GM12878 (cell line): ENCODE measurements around the gene GNB5. TPM values are rescaled to one million over a fixed set of nuclear protein-coding genes. Genes with fewer than 3 reads are reported as not detected.

Experiments used
- ATAC-seq: fragments of 200-7000 bp; cut with Tn5 transposase; 3 replicates; pipeline ENCODE4 v1.9.1; 2020; ENCODE audit warnings: mild to moderate bottlenecking, moderate library complexity
- BruUV-seq: library from RNA; stranded (reverse); fragments of 400-500 nt; replicated peaks from 2 replicates; lab custom pipeline; 2021; lab: Mats Ljungman, UMichigan
- CTCF ChIA-PET: fragments of 300-600 bp; sonication (Branson Sonifier 250); formaldehyde crosslinking; extraction: SDS; loops from one replicate; lab custom pipeline; 2021; ENCODE audit warnings: inconsistent platforms; lab: Yijun Ruan, JAX
- POLR2A ChIA-PET: fragments of 350-600 bp; formaldehyde crosslinking; extraction: SDS; loops from one replicate; lab custom pipeline; 2021; ENCODE audit warnings: inconsistent platforms; lab: Charles Lee
- RAD21 ChIA-PET: fragments of 300-600 bp; sonication (Branson Sonifier 250); formaldehyde crosslinking; loops from one replicate; lab custom pipeline; 2023; ENCODE audit warnings: antibody characterized with exemption; ENCODE audit not compliant: unreplicated experiment; lab: Charles Lee
- SMC1A ChIA-PET: fragments of 300-600 bp; sonication (Branson Sonifier 250); formaldehyde crosslinking; loops from one replicate; lab custom pipeline; 2023; ENCODE audit not compliant: unreplicated experiment, uncharacterized antibody; lab: Charles Lee
- DNase-seq: peaks from one replicate; pipeline ENCODE4 v3.0.0-alpha.2; 2011; ENCODE audit warnings: low read depth, low spot score
- FAIRE-seq: peaks from 3 replicates; lab custom pipeline; 2011; peaks lifted over from hg19 to GRCh38; lab: Jason Lieb, UNC
- H2AFZ ChIP-seq: 2 replicates; pipeline ENCODE4 v1.6.0; 2011; ENCODE audit warnings: low read depth, low read length, control low read depth; ENCODE audit not compliant: control insufficient read depth
- H3K27ac ChIP-seq: 2 replicates; pipeline ENCODE4 v1.5.1; 2011; ENCODE audit warnings: control low read depth; ENCODE audit not compliant: control insufficient read depth, insufficient read depth
- H3K27me3 ChIP-seq, 2 experiments: replicated peaks in 1 of 2; 2 replicates each; pipeline versions ENCODE4 v1.6.0 to v1.6.1; 2011; ENCODE audit warnings: low read length in 1 of 2; ENCODE audit not compliant: control insufficient read depth in 2 of 2, insufficient read depth in 2 of 2
- H3K36me3 ChIP-seq, 2 experiments: 2 replicates each; pipeline ENCODE4 v1.5.1; 2011; ENCODE audit warnings: low read length in 1 of 2; ENCODE audit not compliant: control insufficient read depth in 2 of 2, insufficient read depth in 2 of 2
- H3K4me1 ChIP-seq: 2 replicates; pipeline ENCODE4 v1.6.1; 2011; ENCODE audit warnings: mild to moderate bottlenecking, low read length, moderate library complexity, mixed read lengths; ENCODE audit not compliant: control insufficient read depth, insufficient read depth
- H3K4me2 ChIP-seq: 2 replicates; pipeline ENCODE4 v1.6.0; 2011; ENCODE audit warnings: control low read depth; ENCODE audit not compliant: control insufficient read depth, insufficient read depth
- H3K4me3 ChIP-seq: fragments of 200-600 bp; sonication (generic); 2 replicates; pipeline ENCODE4 v1.5.1; 2016
- H3K79me2 ChIP-seq: 2 replicates; pipeline ENCODE4 v1.6.0; 2011; ENCODE audit warnings: low read length; ENCODE audit not compliant: control insufficient read depth, insufficient read depth
- H3K9ac ChIP-seq: 2 replicates; pipeline ENCODE4 v1.8.0; 2011; ENCODE audit warnings: low read length, control low read depth, mixed read lengths; ENCODE audit not compliant: control insufficient read depth, insufficient read depth
- H3K9me3 ChIP-seq: replicated peaks from 3 replicates; pipeline ENCODE4 v1.5.1; 2011; ENCODE audit warnings: mild to moderate bottlenecking, low read length; ENCODE audit not compliant: control insufficient read depth, insufficient read depth
- H4K20me1 ChIP-seq: 2 replicates; pipeline ENCODE4 v1.6.0; 2011; ENCODE audit not compliant: control insufficient read depth, insufficient read depth
- ASH2L ChIP-seq: fragments of 300-600, 200-600 bp; sonication (generic); IDR thresholded peaks from 2 replicates; pipeline ENCODE4 v1.6.1; 2017; ENCODE audit warnings: low read depth, mild to moderate bottlenecking, borderline replicate concordance
- BCL11A ChIP-seq: IDR thresholded peaks from 2 replicates; pipeline ENCODE4 v1.6.1; 2011; ENCODE audit warnings: low read depth, low read length
- CHD2 ChIP-seq: IDR thresholded peaks from 2 replicates; pipeline ENCODE4 v1.6.1; 2011; ENCODE audit warnings: low read depth, low read length, improper control_type of control experiment, borderline replicate concordance
- DPF2 ChIP-seq: fragments of 450-650 bp; IDR thresholded peaks from 2 replicates; pipeline ENCODE4 v1.6.1; 2017; ENCODE audit warnings: mild to moderate bottlenecking
- FOXM1 ChIP-seq: IDR thresholded peaks from 2 replicates; pipeline ENCODE4 v1.6.1; 2012; ENCODE audit warnings: low read depth, mild to moderate bottlenecking, inconsistent platforms, low read length, moderate library complexity
- JUNB ChIP-seq: IDR thresholded peaks from 2 replicates; pipeline ENCODE4 v1.6.1; 2016; ENCODE audit warnings: antibody characterized with exemption, mild to moderate bottlenecking
- KDM1A ChIP-seq: fragments of 200-600 bp; sonication (generic); IDR thresholded peaks from 2 replicates; pipeline ENCODE4 v1.6.1; 2016; ENCODE audit warnings: borderline replicate concordance
- NFYB ChIP-seq: IDR thresholded peaks from 2 replicates; pipeline ENCODE4 v1.6.1; 2011; ENCODE audit warnings: low read depth, mild to moderate bottlenecking, low read length, improper control_type of control experiment, moderate library complexity; ENCODE audit not compliant: insufficient read depth
- NR2F1 ChIP-seq: fragments of 450-650 bp; conservative IDR thresholded peaks from 2 replicates; pipeline ENCODE4 v1.6.1; 2017; ENCODE audit warnings: mild to moderate bottlenecking
- RAD51 ChIP-seq: fragments of 450-650 bp; IDR thresholded peaks from 2 replicates; pipeline ENCODE4 v1.6.1; 2016; ENCODE audit warnings: moderate library complexity, mild to moderate bottlenecking, inconsistent platforms
- SMARCA5 ChIP-seq: fragments of 450-650 bp; IDR thresholded peaks from 2 replicates; pipeline ENCODE4 v1.6.1; 2017; ENCODE audit warnings: mild to moderate bottlenecking
- SRF ChIP-seq, 2 experiments: IDR thresholded peaks; 2 replicates each; pipeline ENCODE4 v1.6.1; 2011; ENCODE audit warnings: low read depth in 2 of 2, low read length in 2 of 2, mild to moderate bottlenecking in 1 of 2, moderate library complexity in 1 of 2
- TAF1 ChIP-seq: IDR thresholded peaks from 2 replicates; pipeline ENCODE4 v1.6.1; 2011; ENCODE audit warnings: mild to moderate bottlenecking, low read depth, low read length, borderline replicate concordance
- TCF12 ChIP-seq: IDR thresholded peaks from 2 replicates; pipeline ENCODE4 v1.6.1; 2011; ENCODE audit warnings: low read depth, mild to moderate bottlenecking, low read length
- ZSCAN29 ChIP-seq: fragments of 450-650 bp; IDR thresholded peaks from 2 replicates; pipeline ENCODE4 v1.6.1; 2017; ENCODE audit warnings: mild to moderate bottlenecking, moderate library complexity
- ZZZ3 ChIP-seq: IDR thresholded peaks from 2 replicates; pipeline ENCODE4 v1.6.1; 2011; ENCODE audit warnings: low read depth; ENCODE audit not compliant: control insufficient read depth, insufficient read length
- WGBS: methylation state at CpG from one replicate; pipeline ENCODE4 v1.1.6; 2016; ENCODE audit warnings: low lambda C conversion rate; ENCODE audit not compliant: insufficient replicate concordance, insufficient coverage; ENCODE audit errors: missing lambda C conversion rate; 5-methylcytosine and 5-hydroxymethylcytosine counted together
- in situ Hi-C: fragments of 300-500 bp; cut with MboI; formaldehyde crosslinking; loops from 9 replicates; pipeline ENCODE4 v1.14.3; 2018; ENCODE audit warnings: mixed read lengths
- intact Hi-C: fragments of 100-400 bp; cut with micrococcal nuclease; formaldehyde crosslinking; loops from one replicate; pipeline ENCODE4 v1.14.2; 2022; ENCODE audit not compliant: unreplicated experiment
- polyA plus RNA-seq, 11 experiments: library from polyadenylated mRNA; depleted of rRNA in 4 of 11; unstranded in 6 of 11; stranded (reverse) in 5 of 11; fragments of >200 nt; fragmentation: Nextera tagmentation in 4 of 11; fragmentation: Illumina TruSeq in 1 of 11; extraction: Ambion mirVana in 4 of 11; extraction: Trizol in 1 of 11; gene quantifications; 1 replicate in 1 of 11; 2 replicates in 10 of 11; pipeline versions ENCODE4 v1.2.1 to v1.2.3, GENCODE V29; 2011 to 2016; ENCODE audit warnings: inconsistent platforms in 2 of 11, missing spikeins in 2 of 11, low read depth in 1 of 11
- total RNA-seq, 4 experiments: library from RNA; depleted of rRNA in 3 of 4; stranded (reverse); fragments of >200 nt in 3 of 4; fragmentation: Illumina TruSeq in 1 of 4; extraction: Trizol in 1 of 4; gene quantifications; 2 replicates each; pipeline versions ENCODE4 v1.2.1 to v1.2.3, GENCODE V29; 2013 to 2021
- TF ChIP-seq, protein P1 (sequence below): fragments of 450-650 bp; IDR thresholded peaks from 2 replicates; pipeline ENCODE4 v1.6.1; 2017; ENCODE audit warnings: mild to moderate bottlenecking, moderate library complexity
- TF ChIP-seq, protein P2 (sequence below): IDR thresholded peaks from 2 replicates; pipeline ENCODE4 v1.6.1; 2011; ENCODE audit warnings: borderline replicate concordance, low read depth, mild to moderate bottlenecking, moderate library complexity, low read length; ENCODE audit not compliant: insufficient read depth, poor library complexity, severe bottlenecking

The GNB5 gene
- total and polyA plus RNA-seq, 10 of the 15 experiments (the other 5 are each of a cell fraction or from before 2014, with no cell fraction given) = 2.4 to 25.9 (median 15.2) TPM

DNA sequence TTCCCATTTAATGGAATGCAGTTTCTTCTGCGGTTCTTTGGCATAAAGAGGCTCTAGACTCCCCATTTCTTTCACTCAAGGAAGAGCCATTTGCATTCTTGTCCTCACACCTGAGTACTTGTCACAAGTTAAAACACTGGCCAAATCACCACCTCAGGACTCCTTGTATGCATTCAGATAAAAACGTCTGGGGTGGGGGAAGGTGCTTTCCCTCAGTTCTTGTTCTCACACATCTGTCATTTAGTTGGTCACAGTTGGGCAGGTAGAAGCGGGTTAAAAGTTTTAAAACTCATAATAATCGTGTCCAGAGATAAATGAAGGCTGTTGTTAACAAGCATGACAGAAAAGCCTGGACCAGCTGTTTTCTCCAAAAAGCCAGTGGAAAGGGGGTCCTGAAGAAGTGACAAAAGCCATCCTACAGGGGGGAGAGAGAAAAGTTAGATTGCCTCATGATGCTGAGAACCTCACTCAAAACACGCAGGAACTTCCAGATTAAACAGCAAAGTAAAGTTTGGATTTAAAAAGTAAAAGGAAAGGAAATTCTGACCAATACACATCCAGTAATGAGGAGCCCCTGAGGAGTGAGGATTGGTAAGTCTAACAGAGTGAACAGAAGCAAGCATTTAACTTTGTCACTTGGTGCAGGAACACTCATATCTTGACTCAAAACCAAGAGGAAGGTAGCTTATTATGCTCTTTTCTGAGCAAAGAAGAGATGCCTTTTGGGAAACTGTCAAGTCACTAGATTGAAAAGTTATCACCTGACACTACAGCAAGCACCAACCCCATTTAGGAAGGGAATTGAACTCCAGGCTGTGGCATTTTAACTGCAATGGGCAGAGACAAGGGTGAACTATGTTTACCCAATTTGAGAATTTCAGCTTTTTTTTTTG lies 81.4 kb downstream of the GNB5 start:
- BruUV-seq = TSS peak; percentile 94
- peaks cover 17% of the 10 kb centered on the region for H3K79me2 ChIP-seq
- WGBS = 0% methylated on average over 5 of the region's 5 CpGs
- SMC1A ChIA-PET = interaction anchor here (0.7 to 11.8 kb wide), 14 partner anchors 9 to 137 kb away, joined by 3 to 179 read pairs (median 4); partner anchors contain the start of gene MAPK6
- no peaks in the 10 kb centered on the region for H4K20me1 ChIP-seq
- H3K36me3 ChIP-seq = no peaks in the 10 kb centered on the region
- RAD21 ChIA-PET = interaction anchor here (1.0 to 11.8 kb wide), 8 partner anchors 9 to 138 kb away, joined by 3 to 203 read pairs (median 21); partner anchors contain the start of gene LEO1
- H3K4me2 ChIP-seq = peak overlapping the region; percentile 91
- peak overlapping the region; percentile 40; the same call in 1 of the 2 replicates for H3K4me3 ChIP-seq
- peak overlapping the region; percentile 94 for H3K27ac ChIP-seq
- ATAC-seq (peak; percentile 84), DNase-seq (peak; percentile 88), FAIRE-seq (peak; percentile 59)
- POLR2A ChIA-PET = interaction anchor here (0.8 to 8.9 kb wide), 10 partner anchors 9 to 103 kb away, joined by 3 to 86 read pairs (median 4); no protein-coding TSS in a partner anchor
- H3K9ac ChIP-seq = peak overlapping the region; percentile 69
- CTCF ChIA-PET = interaction anchor here (0.9 to 17.4 kb wide), 9 partner anchors 8 to 126 kb away, joined by 3 to 251 read pairs (median 4); no protein-coding TSS in a partner anchor
- in situ Hi-C loops (no loop called here), intact Hi-C loops (loop anchor here (1.0 to 10.0 kb wide), 3 partner anchors 9 to 375 kb away; partner anchors contain the start of gene LYSMD2)
- H3K27me3 ChIP-seq = no peaks in the 10 kb centered on the region
- peaks cover 60% of the 10 kb centered on the region for H3K4me1 ChIP-seq
- H3K9me3 ChIP-seq = no peaks in the 10 kb centered on the region; the same call in 2 of the 3 replicates
- H2AFZ ChIP-seq = peak overlapping the region; percentile 21; the same call in 1 of the 2 replicates
- TF ChIP-seq DPF2 (peak; percentile 91), ZSCAN29 (peak; percentile 15; the same call in 1 of the 2 replicates), JUNB (peak; percentile 65; the same call in 1 of the 2 replicates), ZZZ3 (no peak), NR2F1 (no peak), KDM1A (no peak), BCL11A (peak; percentile 90), SMARCA5 (0 out of 2 replicates have a peak, but pooled peaks have one; percentile 65), NFYB (no peak), TAF1 (peak; percentile 43; the same call in 1 of the 2 replicates), ASH2L (0 out of 2 replicates have a peak, but pooled peaks have one; percentile 76), RAD51 (peak; percentile 63), SRF (IDR thresholded peaks at IDR 0.05; ENCODE audit: low read depth in 2 of 2, low read length in 2 of 2) (no peak), CHD2 (0 out of 2 replicates have a peak, but pooled peaks have one; percentile 51), FOXM1 (peak; percentile 84), TCF12 (peak; percentile 45; the same call in 1 of the 2 replicates)
- TF ChIP-seq, protein P1, sequence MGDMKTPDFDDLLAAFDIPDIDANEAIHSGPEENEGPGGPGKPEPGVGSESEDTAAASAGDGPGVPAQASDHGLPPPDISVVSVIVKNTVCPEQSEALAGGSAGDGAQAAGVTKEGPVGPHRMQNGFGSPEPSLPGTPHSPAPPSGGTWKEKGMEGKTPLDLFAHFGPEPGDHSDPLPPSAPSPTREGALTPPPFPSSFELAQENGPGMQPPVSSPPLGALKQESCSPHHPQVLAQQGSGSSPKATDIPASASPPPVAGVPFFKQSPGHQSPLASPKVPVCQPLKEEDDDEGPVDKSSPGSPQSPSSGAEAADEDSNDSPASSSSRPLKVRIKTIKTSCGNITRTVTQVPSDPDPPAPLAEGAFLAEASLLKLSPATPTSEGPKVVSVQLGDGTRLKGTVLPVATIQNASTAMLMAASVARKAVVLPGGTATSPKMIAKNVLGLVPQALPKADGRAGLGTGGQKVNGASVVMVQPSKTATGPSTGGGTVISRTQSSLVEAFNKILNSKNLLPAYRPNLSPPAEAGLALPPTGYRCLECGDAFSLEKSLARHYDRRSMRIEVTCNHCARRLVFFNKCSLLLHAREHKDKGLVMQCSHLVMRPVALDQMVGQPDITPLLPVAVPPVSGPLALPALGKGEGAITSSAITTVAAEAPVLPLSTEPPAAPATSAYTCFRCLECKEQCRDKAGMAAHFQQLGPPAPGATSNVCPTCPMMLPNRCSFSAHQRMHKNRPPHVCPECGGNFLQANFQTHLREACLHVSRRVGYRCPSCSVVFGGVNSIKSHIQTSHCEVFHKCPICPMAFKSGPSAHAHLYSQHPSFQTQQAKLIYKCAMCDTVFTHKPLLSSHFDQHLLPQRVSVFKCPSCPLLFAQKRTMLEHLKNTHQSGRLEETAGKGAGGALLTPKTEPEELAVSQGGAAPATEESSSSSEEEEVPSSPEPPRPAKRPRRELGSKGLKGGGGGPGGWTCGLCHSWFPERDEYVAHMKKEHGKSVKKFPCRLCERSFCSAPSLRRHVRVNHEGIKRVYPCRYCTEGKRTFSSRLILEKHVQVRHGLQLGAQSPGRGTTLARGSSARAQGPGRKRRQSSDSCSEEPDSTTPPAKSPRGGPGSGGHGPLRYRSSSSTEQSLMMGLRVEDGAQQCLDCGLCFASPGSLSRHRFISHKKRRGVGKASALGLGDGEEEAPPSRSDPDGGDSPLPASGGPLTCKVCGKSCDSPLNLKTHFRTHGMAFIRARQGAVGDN = peak; percentile 86
- TF ChIP-seq, protein P2, sequence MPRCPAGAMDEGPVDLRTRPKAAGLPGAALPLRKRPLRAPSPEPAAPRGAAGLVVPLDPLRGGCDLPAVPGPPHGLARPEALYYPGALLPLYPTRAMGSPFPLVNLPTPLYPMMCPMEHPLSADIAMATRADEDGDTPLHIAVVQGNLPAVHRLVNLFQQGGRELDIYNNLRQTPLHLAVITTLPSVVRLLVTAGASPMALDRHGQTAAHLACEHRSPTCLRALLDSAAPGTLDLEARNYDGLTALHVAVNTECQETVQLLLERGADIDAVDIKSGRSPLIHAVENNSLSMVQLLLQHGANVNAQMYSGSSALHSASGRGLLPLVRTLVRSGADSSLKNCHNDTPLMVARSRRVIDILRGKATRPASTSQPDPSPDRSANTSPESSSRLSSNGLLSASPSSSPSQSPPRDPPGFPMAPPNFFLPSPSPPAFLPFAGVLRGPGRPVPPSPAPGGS = peak; percentile 93
